ENCODE data around the gene CLCF1. TPM values are rescaled to one million over a fixed set of nuclear protein-coding genes. Genes with fewer than 3 reads are reported as not detected.

The CLCF1 gene
- polyA plus RNA-seq, 1 donor (not counting 4 experiments of a cell fraction or from before 2014, with no cell fraction given): 2.7 TPM

- H4K20me1 ChIP-seq (ENCODE audit: control insufficient read depth, extremely low read depth, insufficient read depth, low read length): no peaks in the 10 kb centered on the region
- H3K4me3 ChIP-seq (ENCODE audit: control insufficient read depth in 2 of 3, extremely low read depth in 1 of 3, insufficient read depth in 2 of 3, low read depth in 1 of 3, low read length in 3 of 3): no peak overlapping the region
- H3K9me1 ChIP-seq (ENCODE audit: control insufficient read depth, extremely low read depth, insufficient read depth, low read length): no peaks in the 10 kb centered on the region
- peaks cover 42% of the 10 kb centered on the region for H3K4me1 ChIP-seq (ENCODE audit: control insufficient read depth, extremely low read depth, insufficient read depth, low read length)
- H3K79me2 ChIP-seq (ENCODE audit: control insufficient read depth, insufficient read depth, low read length): no peaks in the 10 kb centered on the region
- TF ChIP-seq EZH2 (IDR thresholded peaks at IDR 0.05; ENCODE audit: low read length): no peak
- TF ChIP-seq, protein P1, sequence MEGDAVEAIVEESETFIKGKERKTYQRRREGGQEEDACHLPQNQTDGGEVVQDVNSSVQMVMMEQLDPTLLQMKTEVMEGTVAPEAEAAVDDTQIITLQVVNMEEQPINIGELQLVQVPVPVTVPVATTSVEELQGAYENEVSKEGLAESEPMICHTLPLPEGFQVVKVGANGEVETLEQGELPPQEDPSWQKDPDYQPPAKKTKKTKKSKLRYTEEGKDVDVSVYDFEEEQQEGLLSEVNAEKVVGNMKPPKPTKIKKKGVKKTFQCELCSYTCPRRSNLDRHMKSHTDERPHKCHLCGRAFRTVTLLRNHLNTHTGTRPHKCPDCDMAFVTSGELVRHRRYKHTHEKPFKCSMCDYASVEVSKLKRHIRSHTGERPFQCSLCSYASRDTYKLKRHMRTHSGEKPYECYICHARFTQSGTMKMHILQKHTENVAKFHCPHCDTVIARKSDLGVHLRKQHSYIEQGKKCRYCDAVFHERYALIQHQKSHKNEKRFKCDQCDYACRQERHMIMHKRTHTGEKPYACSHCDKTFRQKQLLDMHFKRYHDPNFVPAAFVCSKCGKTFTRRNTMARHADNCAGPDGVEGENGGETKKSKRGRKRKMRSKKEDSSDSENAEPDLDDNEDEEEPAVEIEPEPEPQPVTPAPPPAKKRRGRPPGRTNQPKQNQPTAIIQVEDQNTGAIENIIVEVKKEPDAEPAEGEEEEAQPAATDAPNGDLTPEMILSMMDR (optimal IDR thresholded peaks at IDR 0.05 in 1 of 3, IDR thresholded peaks at IDR 0.05 in 1 of 3, conservative IDR thresholded peaks at IDR 0.05 in 1 of 3; ENCODE audit: extremely low read depth in 1 of 3, insufficient read depth in 2 of 3, low read length in 3 of 3): no peak
- FAIRE-seq (no peak), DNase-seq (ENCODE audit: low read depth, low spot score) (no peak)
- dilution Hi-C loops (cut with MboI; ENCODE audit: extremely low pct_ligation_motif_present, low sequenced_read_pairs): no loop called here
- H3K27ac ChIP-seq (ENCODE audit: control insufficient read depth, insufficient read depth, low read length): no peak overlapping the region
- no peaks in the 10 kb centered on the region for H3K36me3 ChIP-seq (ENCODE audit: control insufficient read depth in 2 of 2, extremely low read depth in 1 of 2, insufficient read depth in 2 of 2, low read length in 2 of 2)
- H3K4me2 ChIP-seq (ENCODE audit: control insufficient read depth, extremely low read depth, insufficient read depth, low read depth, low read length): no peak overlapping the region
- no peak overlapping the region for H2AFZ ChIP-seq (ENCODE audit: control insufficient read depth, low read length)
- H3K9ac ChIP-seq (ENCODE audit: control insufficient read depth, extremely low read depth, insufficient read depth, low read length): no peak overlapping the region
- H3K27me3 ChIP-seq (ENCODE audit: control insufficient read depth, extremely low read depth, insufficient read depth, low read length): no peaks in the 10 kb centered on the region
- no peaks in the 10 kb centered on the region for H3K9me3 ChIP-seq (ENCODE audit: control insufficient read depth, low read depth, low read length)
Measured at GRCh38 chr11:67381244-67381972, 8.0 kb upstream of the CLCF1 start.

GRCh38 chr11:67379061-67380058 is 6.0 kb upstream of the CLCF1 start:
- H3K27me3 ChIP-seq (ENCODE audit: control insufficient read depth, extremely low read depth, insufficient read depth, low read length): no peaks in the 10 kb centered on the region
- H3K4me2 ChIP-seq (ENCODE audit: control insufficient read depth, extremely low read depth, insufficient read depth, low read depth, low read length): peak overlapping the region; percentile 51
- H3K4me1 ChIP-seq (ENCODE audit: control insufficient read depth, extremely low read depth, insufficient read depth, low read length): peaks cover 39% of the 10 kb centered on the region
- no peaks in the 10 kb centered on the region for H3K9me3 ChIP-seq (ENCODE audit: control insufficient read depth, low read depth, low read length)
- dilution Hi-C loops (cut with MboI; ENCODE audit: extremely low pct_ligation_motif_present, low sequenced_read_pairs): no loop called here
- H4K20me1 ChIP-seq (ENCODE audit: control insufficient read depth, extremely low read depth, insufficient read depth, low read length): no peaks in the 10 kb centered on the region
- H3K4me3 ChIP-seq (ENCODE audit: control insufficient read depth in 2 of 3, extremely low read depth in 1 of 3, insufficient read depth in 2 of 3, low read depth in 1 of 3, low read length in 3 of 3): no peak overlapping the region
- peak overlapping the region; percentile 80 for H2AFZ ChIP-seq (ENCODE audit: control insufficient read depth, low read length)
- peak overlapping the region; percentile 8 for H3K9ac ChIP-seq (ENCODE audit: control insufficient read depth, extremely low read depth, insufficient read depth, low read length)
- no peaks in the 10 kb centered on the region for H3K36me3 ChIP-seq (ENCODE audit: control insufficient read depth in 2 of 2, extremely low read depth in 1 of 2, insufficient read depth in 2 of 2, low read length in 2 of 2)
- H3K27ac ChIP-seq (ENCODE audit: control insufficient read depth, insufficient read depth, low read length): peak overlapping the region; percentile 51
- FAIRE-seq: no peak
- H3K79me2 ChIP-seq (ENCODE audit: control insufficient read depth, insufficient read depth, low read length): no peaks in the 10 kb centered on the region
- DNase-seq (ENCODE audit: low read depth, low spot score): no peak
- no peak for TF ChIP-seq EZH2 (IDR thresholded peaks at IDR 0.05; ENCODE audit: low read length)
- TF ChIP-seq, protein P1 (optimal IDR thresholded peaks at IDR 0.05 in 1 of 3, IDR thresholded peaks at IDR 0.05 in 1 of 3, conservative IDR thresholded peaks at IDR 0.05 in 1 of 3; ENCODE audit: extremely low read depth in 1 of 3, insufficient read depth in 2 of 3, low read length in 3 of 3): no peak
- no peaks in the 10 kb centered on the region for H3K9me1 ChIP-seq (ENCODE audit: control insufficient read depth, extremely low read depth, insufficient read depth, low read length)

Measured in keratinocyte (primary cell).